AG04449 (cell line): ENCODE measurements around the gene ZBTB37.
"Not testable (repeated sequence)": the region's sequence is repeated elsewhere in the genome, so short reads cannot be mapped to it uniquely, and the experiment has no call there.

Source experiments
- CTCF ChIA-PET: fragments of 350-600 bp; formaldehyde crosslinking; extraction: SDS; loops from one replicate; lab custom pipeline; 2021; ENCODE audit warnings: antibody characterized with exemption; lab: Yijun Ruan, JAX
- POLR2A ChIA-PET: fragments of 400-600, 350-600 bp; formaldehyde crosslinking; extraction: SDS; loops from one replicate; lab custom pipeline; 2020; ENCODE audit warnings: antibody characterized with exemption, inconsistent platforms; lab: Yijun Ruan, JAX
- DNase-seq: peaks from one replicate; pipeline ENCODE4 v3.0.0-alpha.2; 2010; ENCODE audit warnings: low read depth, low spot score
- H3K4me3 ChIP-seq: 2 replicates; pipeline ENCODE4 v1.5.1; 2011; ENCODE audit warnings: low read depth, mild to moderate bottlenecking, control low read depth, low read length
- TF ChIP-seq, protein P1 (sequence below): IDR thresholded peaks from one replicate; pipeline ENCODE4 v1.5.1; 2011; ENCODE audit warnings: mild to moderate bottlenecking, moderate library complexity, low read length, control low read depth, inconsistent platforms; ENCODE audit not compliant: insufficient read depth; ENCODE audit errors: missing control alignments

The ZBTB37 gene

DNA sequence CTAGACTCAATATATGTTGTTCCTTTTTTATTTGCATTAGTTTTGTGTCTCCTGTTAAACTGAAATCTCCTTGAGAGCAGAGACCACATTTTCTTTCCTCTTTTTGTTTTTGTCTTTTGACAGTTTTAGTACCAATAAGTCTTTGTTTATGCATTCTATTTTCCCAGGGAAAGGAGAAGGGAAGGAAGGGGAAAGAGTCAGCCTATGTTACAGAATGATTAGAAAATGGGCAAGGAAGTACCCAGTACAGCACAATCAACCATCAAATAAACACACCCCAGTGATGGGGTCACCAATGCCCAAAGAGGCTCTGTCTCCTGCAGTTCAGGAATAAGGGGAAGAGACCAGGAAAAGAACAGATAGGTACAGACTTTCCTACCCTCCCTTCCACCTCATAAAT is 10.1 kb downstream of the ZBTB37 start:
- H3K4me3 ChIP-seq, result no peak overlapping the region
- TF ChIP-seq, protein P1, sequence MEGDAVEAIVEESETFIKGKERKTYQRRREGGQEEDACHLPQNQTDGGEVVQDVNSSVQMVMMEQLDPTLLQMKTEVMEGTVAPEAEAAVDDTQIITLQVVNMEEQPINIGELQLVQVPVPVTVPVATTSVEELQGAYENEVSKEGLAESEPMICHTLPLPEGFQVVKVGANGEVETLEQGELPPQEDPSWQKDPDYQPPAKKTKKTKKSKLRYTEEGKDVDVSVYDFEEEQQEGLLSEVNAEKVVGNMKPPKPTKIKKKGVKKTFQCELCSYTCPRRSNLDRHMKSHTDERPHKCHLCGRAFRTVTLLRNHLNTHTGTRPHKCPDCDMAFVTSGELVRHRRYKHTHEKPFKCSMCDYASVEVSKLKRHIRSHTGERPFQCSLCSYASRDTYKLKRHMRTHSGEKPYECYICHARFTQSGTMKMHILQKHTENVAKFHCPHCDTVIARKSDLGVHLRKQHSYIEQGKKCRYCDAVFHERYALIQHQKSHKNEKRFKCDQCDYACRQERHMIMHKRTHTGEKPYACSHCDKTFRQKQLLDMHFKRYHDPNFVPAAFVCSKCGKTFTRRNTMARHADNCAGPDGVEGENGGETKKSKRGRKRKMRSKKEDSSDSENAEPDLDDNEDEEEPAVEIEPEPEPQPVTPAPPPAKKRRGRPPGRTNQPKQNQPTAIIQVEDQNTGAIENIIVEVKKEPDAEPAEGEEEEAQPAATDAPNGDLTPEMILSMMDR, result no peak
- DNase-seq, result no peak
- CTCF ChIA-PET, result interaction anchor here (1.1 kb wide), 1 partner anchor 9 kb away, joined by 3 read pairs; no protein-coding TSS in a partner anchor
- POLR2A ChIA-PET, result no interaction called here

DNA sequence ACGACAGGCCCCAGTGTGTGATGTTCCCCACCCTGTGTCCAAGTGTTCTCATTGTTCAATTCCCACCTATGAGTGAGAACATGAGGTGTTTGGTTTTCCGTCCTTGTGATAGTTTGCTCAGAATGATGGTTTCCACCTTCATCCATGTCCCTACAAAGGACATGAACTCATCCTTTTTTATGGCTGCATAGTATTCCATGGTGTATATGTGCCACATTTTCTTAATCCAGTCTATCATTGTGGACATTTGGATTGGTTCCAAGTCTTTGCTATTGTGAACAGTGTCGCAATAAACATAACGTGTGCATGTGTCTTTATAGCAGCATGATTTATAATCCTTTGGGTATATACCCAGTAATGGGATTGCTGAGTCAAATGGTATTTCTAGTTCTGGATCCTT is 12.9 kb downstream of the ZBTB37 start:
- POLR2A ChIA-PET, DNase-seq, CTCF ChIA-PET, H3K4me3 ChIP-seq: not testable (repeated sequence)

DNA sequence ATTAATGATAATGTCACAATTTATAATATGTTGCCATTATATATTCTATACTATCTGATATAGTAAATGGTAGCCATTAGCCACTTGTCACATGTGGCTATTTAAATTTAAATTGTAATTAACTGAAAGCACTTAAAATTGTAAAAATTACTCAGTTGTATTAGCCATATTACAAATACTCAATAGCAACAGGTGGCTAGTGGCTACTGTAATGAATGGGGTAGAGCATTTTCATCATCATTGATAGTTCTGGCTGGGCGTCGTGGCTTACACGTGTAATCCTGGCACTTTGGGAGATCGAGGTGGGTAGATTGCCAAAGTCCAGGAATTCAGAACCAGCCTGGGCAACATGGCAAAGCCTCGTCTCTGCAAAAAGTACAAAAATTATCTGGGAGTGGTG is 16.5 kb downstream of the ZBTB37 start:
- TF ChIP-seq, protein P1, result no peak
- ChIA-PET CTCF (no interaction called here), POLR2A (interaction anchor here (0.6 kb wide), 1 partner anchor 130 kb away, joined by 3 read pairs; no protein-coding TSS in a partner anchor)
- H3K4me3 ChIP-seq, result no peak overlapping the region
- no peak for DNase-seq

DNA sequence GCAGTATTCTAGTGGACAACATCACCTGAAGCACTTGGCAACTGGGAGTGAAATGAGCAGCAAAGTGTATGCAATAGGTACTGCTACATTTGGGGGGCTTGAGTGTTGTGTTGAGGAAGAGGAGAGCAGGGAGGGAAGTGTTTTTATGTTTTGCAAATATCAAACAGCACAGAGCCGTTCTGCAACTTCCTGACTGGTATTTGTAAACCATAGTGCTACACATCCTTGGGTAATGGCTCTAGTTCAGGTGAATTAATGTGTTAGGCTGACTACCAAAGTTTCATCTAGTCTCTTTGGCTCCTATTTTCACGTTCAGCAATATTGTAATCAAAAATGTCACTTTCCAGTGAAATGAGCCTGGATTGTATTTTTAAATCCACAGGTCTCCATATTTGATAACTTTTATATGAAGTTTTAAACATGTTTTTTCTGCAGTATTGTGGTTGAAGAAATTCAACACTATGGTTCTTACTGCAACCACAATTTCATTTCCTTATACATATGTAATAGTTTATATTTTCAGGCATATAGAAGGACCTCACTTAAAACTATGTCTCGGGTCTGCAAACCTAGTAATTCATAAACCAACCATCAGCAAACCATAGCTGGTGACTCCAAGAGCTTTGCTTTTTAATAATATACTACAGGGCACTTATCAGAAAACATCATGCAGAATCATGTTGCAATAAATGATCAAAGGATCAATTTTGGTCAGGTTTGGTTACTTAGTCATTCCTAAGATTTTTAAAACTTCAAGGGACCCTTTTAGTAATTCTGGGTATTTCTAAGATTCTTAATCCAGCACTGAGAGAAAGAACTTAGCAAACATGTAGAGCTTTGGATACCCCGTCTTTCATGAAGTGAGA is 18.8 kb downstream of the ZBTB37 start:
- TF ChIP-seq, protein P1, result no peak
- POLR2A ChIA-PET, result no interaction called here
- no peak for DNase-seq
- CTCF ChIA-PET, result no interaction called here
- H3K4me3 ChIP-seq, result no peak overlapping the region

DNA sequence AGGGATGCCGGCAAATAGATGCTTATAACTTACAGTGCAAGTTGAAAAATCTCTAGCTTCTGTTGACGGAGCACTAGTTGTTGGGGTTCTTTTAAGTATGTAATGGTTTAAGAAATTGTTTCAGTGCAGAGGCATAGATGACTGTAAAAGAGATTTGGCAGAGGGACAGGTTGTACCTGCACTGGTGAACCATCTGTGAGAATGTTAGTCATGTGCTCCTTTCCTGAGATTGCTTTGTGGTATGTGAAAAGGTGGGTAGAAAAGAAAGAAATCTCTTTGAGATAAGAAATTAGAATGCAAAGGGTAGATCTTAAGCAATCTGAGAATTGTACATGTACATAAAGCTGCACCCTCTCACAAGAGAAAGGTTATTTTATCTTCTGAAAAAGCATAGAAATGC is 19.4 kb downstream of the ZBTB37 start:
- H3K4me3 ChIP-seq, result no peak overlapping the region
- ChIA-PET POLR2A (no interaction called here), CTCF (no interaction called here)
- TF ChIP-seq, protein P1, result no peak
- no peak for DNase-seq

DNA sequence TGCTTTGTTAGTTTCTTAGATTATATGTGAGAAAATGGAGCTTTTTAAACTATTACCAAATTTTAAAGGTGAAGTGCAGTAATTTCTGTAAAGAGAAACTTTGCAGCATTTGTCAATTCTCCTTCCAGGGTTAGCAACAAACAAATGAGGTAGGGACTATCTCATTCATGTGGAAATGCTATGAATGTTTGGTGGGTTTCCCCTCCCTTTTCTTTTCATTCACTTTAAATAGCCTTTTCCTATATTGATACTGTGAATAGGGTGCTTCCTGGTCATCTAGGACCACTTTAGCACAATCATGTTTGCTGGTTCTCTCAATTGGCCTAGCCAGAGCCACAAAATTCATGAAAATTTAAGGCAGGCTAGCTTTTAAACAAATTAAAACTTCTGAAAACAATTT is 20.6 kb downstream of the ZBTB37 start:
- TF ChIP-seq, protein P1, result no peak
- H3K4me3 ChIP-seq, result no peak overlapping the region
- DNase-seq, result no peak
- CTCF ChIA-PET, result no interaction called here
- POLR2A ChIA-PET, result interaction anchor here (0.9 kb wide), 1 partner anchor 21 kb away, joined by 3 read pairs; no protein-coding TSS in a partner anchor
